ENCODE data around the gene KRTAP10-2.
"Not testable (repeated sequence)": the region's sequence is repeated elsewhere in the genome, so short reads cannot be mapped to it uniquely, and the experiment has no call there.

The KRTAP10-2 gene

DNA sequence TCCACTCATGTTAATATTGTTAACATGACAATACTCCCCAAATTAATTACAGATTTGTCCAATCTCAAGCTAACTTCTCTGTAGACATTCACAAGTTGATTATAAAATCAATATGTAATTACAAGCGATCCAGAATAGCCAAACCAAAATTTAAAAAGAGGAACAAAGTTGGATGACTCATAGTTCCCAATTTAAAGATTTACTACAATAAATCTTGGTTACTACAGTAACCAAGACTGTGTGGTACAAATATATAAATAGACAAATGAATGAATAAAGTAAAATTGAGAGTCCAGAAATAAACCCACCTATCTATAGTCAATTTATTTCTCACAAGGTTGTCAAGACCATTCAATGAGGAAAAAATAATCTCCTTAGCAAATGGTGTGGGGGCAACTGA lies 15.1 kb upstream of the KRTAP10-2 start:
- Histone ChIP-seq H3K4me1 (ENCODE audit: control insufficient read depth, insufficient read depth, low read length) (no peaks in the 10 kb centered on the region), H3K9me3 (ENCODE audit: control insufficient read depth, low read length) (peaks cover 2% of the 10 kb centered on the region), H3K27ac (ENCODE audit: insufficient read depth, low read depth, low read length, poor library complexity, severe bottlenecking) (no peak overlapping the region), H3K4me3 (ENCODE audit: insufficient read depth, low read depth, low read length) (no peak overlapping the region), H3K27me3 (ENCODE audit: control insufficient read depth, insufficient read depth, low read length, poor library complexity, severe bottlenecking) (no peaks in the 10 kb centered on the region), H3K36me3 (ENCODE audit: control insufficient read depth, insufficient read depth, low read length) (no peaks in the 10 kb centered on the region)
- 100% methylated on average over 1 of the region's 1 CpG; no CpG with 5 or more reads in 1 of the 2 experiments for WGBS, 2 experiments

DNA sequence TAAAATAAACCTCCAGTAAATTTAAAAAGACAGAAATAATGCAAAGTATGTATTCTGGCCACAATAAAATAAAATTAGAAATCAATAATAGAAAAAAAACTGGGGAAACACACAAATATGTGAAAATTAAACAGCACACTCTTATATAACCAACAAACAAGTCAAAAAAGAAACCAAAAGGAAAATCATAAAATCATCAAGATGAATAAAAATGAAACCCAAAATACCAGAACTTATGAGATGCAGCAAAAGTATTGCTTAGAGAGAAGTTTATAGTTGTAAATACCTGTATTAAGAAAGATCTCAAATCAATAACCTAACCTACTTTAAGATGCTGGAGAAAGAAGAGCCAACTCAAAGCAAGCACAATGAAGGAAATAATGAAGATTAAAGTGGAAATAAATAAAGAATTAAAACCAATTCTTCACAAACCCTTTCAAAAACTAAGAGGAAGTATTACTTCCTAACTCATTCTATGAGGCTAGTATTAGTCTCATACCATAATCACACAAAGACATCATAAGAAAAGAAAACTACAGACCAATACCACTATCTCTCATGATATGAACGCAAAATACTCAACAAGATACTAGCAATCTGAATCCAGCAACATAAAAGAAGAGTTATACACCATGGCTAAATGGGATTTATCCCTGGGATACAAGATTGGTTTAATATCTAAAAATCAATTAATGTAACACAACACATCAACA lies 13.7 kb upstream of the KRTAP10-2 start:
- WGBS, 2 experiments, result 0% methylated on average over 1 of the region's 1 CpG
- Histone ChIP-seq H3K36me3 (ENCODE audit: control insufficient read depth, insufficient read depth, low read length) (no peaks in the 10 kb centered on the region), H3K4me3 (ENCODE audit: insufficient read depth, low read depth, low read length) (no peak overlapping the region), H3K9me3 (ENCODE audit: control insufficient read depth, low read length) (peaks cover 2% of the 10 kb centered on the region), H3K4me1 (ENCODE audit: control insufficient read depth, insufficient read depth, low read length) (no peaks in the 10 kb centered on the region), H3K27ac (ENCODE audit: insufficient read depth, low read depth, low read length, poor library complexity, severe bottlenecking) (no peak overlapping the region), H3K27me3 (ENCODE audit: control insufficient read depth, insufficient read depth, low read length, poor library complexity, severe bottlenecking) (no peaks in the 10 kb centered on the region)

DNA sequence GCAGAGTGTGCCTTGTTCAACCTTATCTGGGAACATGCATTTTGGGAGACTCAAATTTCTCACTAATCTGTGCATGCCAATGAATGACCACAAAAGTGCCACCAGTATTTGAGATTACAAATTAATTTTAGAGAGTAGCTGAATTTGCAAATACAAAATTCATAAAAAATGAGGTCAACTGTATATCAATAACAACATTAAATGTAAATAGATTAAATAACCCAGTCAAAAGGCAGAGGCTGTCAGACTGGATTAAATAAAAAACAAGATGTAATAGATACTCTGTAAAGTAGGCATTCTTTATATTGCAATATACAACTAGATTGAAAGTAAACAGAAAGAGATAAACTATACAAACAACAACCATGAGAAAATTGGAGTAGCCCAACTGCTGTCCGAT lies 12.8 kb upstream of the KRTAP10-2 start:
- H3K27ac ChIP-seq (ENCODE audit: insufficient read depth, low read depth, low read length, poor library complexity, severe bottlenecking), result no peak overlapping the region
- H3K27me3 ChIP-seq (ENCODE audit: control insufficient read depth, insufficient read depth, low read length, poor library complexity, severe bottlenecking), result no peaks in the 10 kb centered on the region
- peaks cover 2% of the 10 kb centered on the region for H3K9me3 ChIP-seq (ENCODE audit: control insufficient read depth, low read length)
- H3K36me3 ChIP-seq (ENCODE audit: control insufficient read depth, insufficient read depth, low read length), result no peaks in the 10 kb centered on the region
- H3K4me1 ChIP-seq (ENCODE audit: control insufficient read depth, insufficient read depth, low read length), result no peaks in the 10 kb centered on the region
- H3K4me3 ChIP-seq (ENCODE audit: insufficient read depth, low read depth, low read length), result no peak overlapping the region
- no CpG with 5 or more reads among the region's 1 CpG for WGBS, 2 experiments

DNA sequence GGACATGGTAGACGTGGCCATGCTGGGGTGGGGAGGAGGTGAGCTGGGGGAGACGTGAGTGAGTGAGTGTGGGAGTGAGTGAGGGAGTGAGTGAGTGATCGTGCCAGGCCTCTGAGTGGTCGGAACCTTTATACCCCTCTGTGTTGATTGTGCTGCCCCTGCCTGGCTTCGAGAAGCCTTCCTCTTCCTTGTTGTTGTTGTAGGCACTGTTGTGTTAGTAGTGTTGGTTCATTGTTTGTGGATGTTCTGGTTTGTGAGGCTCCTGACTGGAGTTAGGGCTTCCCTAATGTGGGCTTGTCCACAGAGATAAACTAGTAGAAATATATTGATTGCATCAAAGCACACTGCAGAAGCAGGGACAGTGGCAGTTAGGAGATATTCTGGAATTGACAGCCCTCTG lies 7.4 kb upstream of the KRTAP10-2 start, which contains the start of gene KRTAP10-3:
KRTAP10-3 (minus strand) TSS at position 101 of the 400 bp plus-strand sequence; CDS start at position 21, 80 bp downstream.
- Histone ChIP-seq H3K4me1 (ENCODE audit: control insufficient read depth, insufficient read depth, low read length) (peaks cover 15% of the 10 kb centered on the region), H3K27me3 (ENCODE audit: control insufficient read depth, insufficient read depth, low read length, poor library complexity, severe bottlenecking) (no peaks in the 10 kb centered on the region), H3K4me3 (ENCODE audit: insufficient read depth, low read depth, low read length) (no peak within 1 kb of the TSS), H3K9me3 (ENCODE audit: control insufficient read depth, low read length) (no peaks in the 10 kb centered on the region), H3K27ac (ENCODE audit: insufficient read depth, low read depth, low read length, poor library complexity, severe bottlenecking) (no peak within 1 kb of the TSS), H3K36me3 (ENCODE audit: control insufficient read depth, insufficient read depth, low read length) (no peaks in the 10 kb centered on the region)
- 84 to 91% methylated on average over 5 of the region's 5 CpGs for WGBS, 2 experiments

DNA sequence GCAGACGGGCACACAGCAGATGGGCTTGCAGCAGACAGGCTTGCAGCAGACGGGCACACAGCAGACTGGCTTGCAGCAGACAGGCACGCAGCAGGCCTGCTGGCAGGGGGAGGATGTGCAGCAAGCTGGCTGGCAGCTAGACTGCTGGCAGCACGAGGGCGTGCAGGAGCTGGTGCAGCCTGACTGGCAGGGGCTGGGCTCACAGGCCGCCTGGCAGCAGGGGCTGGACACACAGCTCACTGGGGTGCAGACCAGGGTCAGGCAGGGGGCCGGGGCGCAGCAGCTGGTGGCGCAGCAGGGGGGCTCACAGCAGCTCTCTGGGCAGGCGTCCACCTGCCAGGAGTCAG lies 7.0 kb upstream of the KRTAP10-2 start:
- WGBS, 2 experiments, result 65 to 71% methylated on average over 10 of the region's 10 CpGs
- H3K27me3 ChIP-seq (ENCODE audit: control insufficient read depth, insufficient read depth, low read length, poor library complexity, severe bottlenecking); H3K4me3 ChIP-seq (ENCODE audit: insufficient read depth, low read depth, low read length): not testable (repeated sequence)

DNA sequence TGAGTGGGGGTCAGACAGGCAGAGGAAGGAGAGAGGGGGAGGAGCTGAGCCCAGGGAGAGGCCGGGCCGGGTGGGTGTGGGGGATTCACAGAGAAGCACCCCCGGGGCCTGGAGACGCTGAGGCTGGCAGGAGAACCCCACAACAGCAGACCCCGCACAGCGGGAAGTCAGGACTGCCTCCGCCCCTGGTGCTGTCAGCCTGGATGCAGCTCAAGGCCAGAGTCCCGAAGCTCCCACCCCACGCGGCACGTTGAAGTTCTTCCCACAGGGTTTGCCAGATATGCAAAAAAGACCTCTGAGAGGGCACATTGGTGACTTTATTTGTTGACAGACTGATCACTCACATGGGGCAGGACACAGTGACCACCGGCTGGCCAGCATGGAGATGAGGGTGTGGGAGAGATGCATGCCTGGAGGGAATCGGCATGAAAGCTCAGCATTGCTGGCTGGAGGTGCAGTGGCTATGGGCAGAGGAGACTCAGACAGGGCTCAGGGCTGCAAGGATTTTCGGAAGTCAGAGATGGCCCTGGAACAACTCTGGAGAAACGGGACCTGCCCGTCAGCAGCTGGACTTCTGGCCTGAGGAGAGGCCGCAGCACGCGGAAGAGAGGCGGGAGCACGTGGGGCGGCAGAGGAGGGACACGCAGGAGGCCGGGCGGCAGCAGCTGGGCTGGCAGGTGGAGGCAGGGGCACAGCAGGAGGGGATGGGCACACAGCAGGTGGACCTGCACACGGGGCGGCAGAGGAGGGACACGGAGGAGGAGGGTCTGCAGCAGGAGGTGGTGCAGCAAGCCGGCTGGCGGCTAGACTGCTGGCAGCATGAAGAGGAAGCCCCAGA lies 6.4 kb upstream of the KRTAP10-2 start:
- no peaks in the 10 kb centered on the region for H3K27me3 ChIP-seq (ENCODE audit: control insufficient read depth, insufficient read depth, low read length, poor library complexity, severe bottlenecking)
- WGBS, 2 experiments, result 76 to 79% methylated on average over 30 of the region's 30 CpGs
- no peaks in the 10 kb centered on the region for H3K36me3 ChIP-seq (ENCODE audit: control insufficient read depth, insufficient read depth, low read length)
- no peak overlapping the region for H3K4me3 ChIP-seq (ENCODE audit: insufficient read depth, low read depth, low read length)
- peaks cover 16% of the 10 kb centered on the region for H3K4me1 ChIP-seq (ENCODE audit: control insufficient read depth, insufficient read depth, low read length)
- H3K9me3 ChIP-seq (ENCODE audit: control insufficient read depth, low read length), result no peaks in the 10 kb centered on the region
- H3K27ac ChIP-seq (ENCODE audit: insufficient read depth, low read depth, low read length, poor library complexity, severe bottlenecking), result no peak overlapping the region

More for the DNA sequence above, 7.0 kb upstream of the KRTAP10-2 start:
- peaks cover 15% of the 10 kb centered on the region for H3K4me1 ChIP-seq (ENCODE audit: control insufficient read depth, insufficient read depth, low read length)
- H3K9me3 ChIP-seq (ENCODE audit: control insufficient read depth, low read length); H3K27ac ChIP-seq (ENCODE audit: insufficient read depth, low read depth, low read length, poor library complexity, severe bottlenecking); H3K36me3 ChIP-seq (ENCODE audit: control insufficient read depth, insufficient read depth, low read length): not testable (repeated sequence)

DNA sequence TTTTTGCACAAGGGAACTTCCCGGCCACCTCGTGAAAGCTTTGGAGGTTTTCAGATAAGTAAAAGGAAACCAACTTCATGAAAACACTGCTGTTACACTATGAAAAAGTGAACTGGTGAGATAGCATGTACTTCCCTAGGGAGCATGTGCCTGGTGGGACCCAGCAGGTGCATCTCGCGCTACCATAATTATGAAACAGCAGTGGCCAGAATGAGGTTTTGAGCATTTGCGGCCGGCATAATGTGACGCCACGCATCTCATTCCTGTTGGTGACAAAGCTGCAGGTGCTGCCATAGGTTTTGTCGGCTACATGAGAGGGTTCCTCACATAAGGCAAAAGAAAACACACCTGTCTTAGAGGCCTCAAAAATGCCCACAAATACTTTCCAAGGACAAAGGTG lies 5.6 kb upstream of the KRTAP10-2 start:
- Histone ChIP-seq H3K9me3 (ENCODE audit: control insufficient read depth, low read length) (no peaks in the 10 kb centered on the region), H3K27me3 (ENCODE audit: control insufficient read depth, insufficient read depth, low read length, poor library complexity, severe bottlenecking) (no peaks in the 10 kb centered on the region), H3K4me3 (ENCODE audit: insufficient read depth, low read depth, low read length) (no peak overlapping the region), H3K4me1 (ENCODE audit: control insufficient read depth, insufficient read depth, low read length) (peaks cover 19% of the 10 kb centered on the region), H3K27ac (ENCODE audit: insufficient read depth, low read depth, low read length, poor library complexity, severe bottlenecking) (no peak overlapping the region), H3K36me3 (ENCODE audit: control insufficient read depth, insufficient read depth, low read length) (no peaks in the 10 kb centered on the region)
- WGBS, 2 experiments, result 92 to 93% methylated on average over 9 of the region's 9 CpGs

DNA sequence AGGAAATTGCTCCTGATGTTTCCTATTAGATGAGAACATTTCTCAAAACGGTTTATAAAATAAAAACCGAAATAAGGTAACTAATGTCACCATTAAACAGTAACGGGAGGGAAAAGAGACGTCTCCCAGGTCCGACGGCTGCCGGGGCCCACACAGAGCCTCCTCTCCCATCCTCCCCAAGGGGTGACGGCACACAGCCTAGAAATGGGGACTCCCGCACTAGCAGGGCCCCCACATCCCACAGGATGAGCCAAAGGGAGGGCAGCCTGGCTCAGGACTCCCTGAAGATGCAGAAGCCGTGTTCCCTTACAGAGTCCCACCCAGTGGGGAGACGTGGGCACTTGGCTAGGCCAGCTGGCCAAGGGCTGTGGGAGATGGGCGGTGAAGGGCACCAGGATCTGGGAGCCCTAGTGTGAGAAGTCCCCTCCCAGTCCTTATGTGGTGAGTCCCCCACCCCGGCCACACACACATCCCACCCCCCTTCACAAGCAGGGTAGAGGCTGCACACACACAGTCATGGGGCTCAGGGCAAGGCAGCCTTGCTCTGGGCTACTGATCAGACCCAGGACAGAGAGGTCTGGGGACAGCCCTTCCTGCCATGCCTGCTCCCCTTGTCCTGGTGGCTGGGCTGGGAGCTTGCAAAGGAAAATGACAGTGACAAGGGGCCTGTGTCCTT lies 4.0 kb upstream of the KRTAP10-2 start:
- WGBS, 2 experiments, result 93 to 95% methylated on average over 13 of the region's 13 CpGs
- no peaks in the 10 kb centered on the region for H3K27me3 ChIP-seq (ENCODE audit: control insufficient read depth, insufficient read depth, low read length, poor library complexity, severe bottlenecking)
- H3K4me3 ChIP-seq (ENCODE audit: insufficient read depth, low read depth, low read length), result no peak overlapping the region
- H3K27ac ChIP-seq (ENCODE audit: insufficient read depth, low read depth, low read length, poor library complexity, severe bottlenecking), result no peak overlapping the region
- no peaks in the 10 kb centered on the region for H3K36me3 ChIP-seq (ENCODE audit: control insufficient read depth, insufficient read depth, low read length)
- no peaks in the 10 kb centered on the region for H3K9me3 ChIP-seq (ENCODE audit: control insufficient read depth, low read length)
- H3K4me1 ChIP-seq (ENCODE audit: control insufficient read depth, insufficient read depth, low read length), result peaks cover 30% of the 10 kb centered on the region

DNA sequence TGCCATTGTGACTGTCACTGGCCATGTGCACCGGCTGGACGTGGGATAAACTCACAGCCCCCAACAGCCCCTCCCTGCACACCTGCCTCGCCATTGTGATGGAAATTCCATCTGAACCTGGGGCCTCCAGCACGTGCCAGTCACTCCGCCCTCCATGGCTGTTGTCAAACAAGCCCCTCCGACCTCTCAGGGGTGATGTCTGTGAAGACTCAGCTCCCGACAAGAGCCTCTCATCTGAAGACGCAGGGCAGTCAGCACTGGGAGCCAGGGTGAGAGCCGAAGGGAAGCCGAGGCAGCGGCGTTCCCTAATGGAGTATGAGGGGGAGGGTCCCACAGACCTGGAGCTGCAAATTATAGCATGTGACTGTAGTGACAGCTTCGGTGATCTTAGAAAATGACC lies 1.4 kb upstream of the KRTAP10-2 start:
- Histone ChIP-seq H3K36me3 (ENCODE audit: control insufficient read depth, insufficient read depth, low read length) (no peaks in the 10 kb centered on the region), H3K9me3 (ENCODE audit: control insufficient read depth, low read length) (no peaks in the 10 kb centered on the region), H3K4me3 (ENCODE audit: insufficient read depth, low read depth, low read length) (no peak overlapping the region), H3K4me1 (ENCODE audit: control insufficient read depth, insufficient read depth, low read length) (peaks cover 36% of the 10 kb centered on the region), H3K27ac (ENCODE audit: insufficient read depth, low read depth, low read length, poor library complexity, severe bottlenecking) (no peak overlapping the region), H3K27me3 (ENCODE audit: control insufficient read depth, insufficient read depth, low read length, poor library complexity, severe bottlenecking) (no peaks in the 10 kb centered on the region)
- 77 to 78% methylated on average over 13 of the region's 13 CpGs for WGBS, 2 experiments

DNA sequence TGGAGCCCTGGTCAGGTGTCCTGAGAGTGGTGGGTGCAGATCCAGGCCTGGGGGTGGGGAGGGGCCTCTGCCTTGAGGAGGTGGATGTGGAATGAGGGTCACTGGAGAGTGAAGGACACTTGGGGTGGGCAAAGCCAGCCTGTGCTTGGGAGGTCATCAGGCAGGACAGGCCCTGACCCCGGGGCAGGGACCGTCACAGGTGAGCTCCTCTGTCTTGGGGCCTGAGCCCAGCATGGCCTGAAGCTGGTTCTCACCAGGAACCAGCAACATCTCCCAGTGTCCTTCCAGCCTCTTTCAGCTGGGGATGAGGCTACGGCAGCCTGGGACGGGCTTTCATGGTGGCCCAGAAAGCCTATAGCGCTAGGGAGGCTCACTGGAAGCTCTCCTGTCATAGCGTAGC lies 831 bp upstream of the KRTAP10-2 start:
- Histone ChIP-seq H3K4me3 (ENCODE audit: insufficient read depth, low read depth, low read length) (no peak overlapping the region), H3K27ac (ENCODE audit: insufficient read depth, low read depth, low read length, poor library complexity, severe bottlenecking) (no peak overlapping the region), H3K27me3 (ENCODE audit: control insufficient read depth, insufficient read depth, low read length, poor library complexity, severe bottlenecking) (no peaks in the 10 kb centered on the region)

More for the DNA sequence above, 831 bp upstream of the KRTAP10-2 start:
- H3K36me3 ChIP-seq (ENCODE audit: control insufficient read depth, insufficient read depth, low read length), result no peaks in the 10 kb centered on the region
- 78 to 80% methylated on average over 6 of the region's 6 CpGs for WGBS, 2 experiments
- peaks cover 31% of the 10 kb centered on the region for H3K4me1 ChIP-seq (ENCODE audit: control insufficient read depth, insufficient read depth, low read length)
- no peaks in the 10 kb centered on the region for H3K9me3 ChIP-seq (ENCODE audit: control insufficient read depth, low read length)

All from ectodermal cell (in vitro differentiated cells).